GM21529 (cell line): ENCODE measurements around the gene PLCB2.
A peak's percentile ranks its signal among the peaks of the same experiment; 100 is the strongest.

Experiments
- ATAC-seq: cut with Tn5 transposase; IDR thresholded peaks from one replicate; pipeline ENCODE4 v1.9.1; 2021; ENCODE audit not compliant: unreplicated experiment

Gene PLCB2

GRCh38 chr15:40307421-40308211 lies at the start of gene PLCB2:
TSS of gene PLCB2 (minus strand) at chr15:40307935. CDS start at chr15:40307672, 263 bp downstream.
- ATAC-seq: peak; percentile 55

- no peak for ATAC-seq
These were observed 49.5 kb upstream of the PLCB2 start for GRCh38 chr15:40357246-40357645.

- ATAC-seq: no peak
These were observed 48.3 kb upstream of the PLCB2 start for GRCh38 chr15:40355976-40356585.

- ATAC-seq: no peak
These were observed 46.9 kb upstream of the PLCB2 start for GRCh38 chr15:40354408-40355171.

GRCh38 chr15:40353697-40354096 lies 46.0 kb upstream of the PLCB2 start:
- no peak for ATAC-seq

GRCh38 chr15:40352281-40352901 lies 44.7 kb upstream of the PLCB2 start:
- no peak for ATAC-seq

GRCh38 chr15:40349163-40349562 lies 41.4 kb upstream of the PLCB2 start:
- no peak for ATAC-seq

GRCh38 chr15:40348474-40348870 lies 40.7 kb upstream of the PLCB2 start:
- no peak for ATAC-seq

- no peak for ATAC-seq
These were observed 40.1 kb upstream of the PLCB2 start for GRCh38 chr15:40347559-40348473.

GRCh38 chr15:40346579-40347558 lies 39.1 kb upstream of the PLCB2 start:
- ATAC-seq: no peak

- no peak for ATAC-seq
These were observed 38.3 kb upstream of the PLCB2 start for GRCh38 chr15:40345867-40346578.

GRCh38 chr15:40345225-40345866 lies 37.6 kb upstream of the PLCB2 start:
- ATAC-seq: no peak

- no peak for ATAC-seq
These were observed 36.9 kb upstream of the PLCB2 start for GRCh38 chr15:40344631-40345120.

GRCh38 chr15:40344217-40344616 lies 36.5 kb upstream of the PLCB2 start:
- no peak for ATAC-seq

- no peak for ATAC-seq
These were observed 35.8 kb upstream of the PLCB2 start for GRCh38 chr15:40343512-40343911.

- no peak for ATAC-seq
These were observed 34.9 kb upstream of the PLCB2 start for GRCh38 chr15:40342416-40343320.
